Measurements from ENCODE around the gene NTSR1.

The NTSR1 gene

GRCh38 chr20:62799873-62800272 lies 91.2 kb downstream of the NTSR1 start:
- intact Hi-C loops (cut with DNase I), result no loop called here
- DNase-seq, result no peak

DNA sequence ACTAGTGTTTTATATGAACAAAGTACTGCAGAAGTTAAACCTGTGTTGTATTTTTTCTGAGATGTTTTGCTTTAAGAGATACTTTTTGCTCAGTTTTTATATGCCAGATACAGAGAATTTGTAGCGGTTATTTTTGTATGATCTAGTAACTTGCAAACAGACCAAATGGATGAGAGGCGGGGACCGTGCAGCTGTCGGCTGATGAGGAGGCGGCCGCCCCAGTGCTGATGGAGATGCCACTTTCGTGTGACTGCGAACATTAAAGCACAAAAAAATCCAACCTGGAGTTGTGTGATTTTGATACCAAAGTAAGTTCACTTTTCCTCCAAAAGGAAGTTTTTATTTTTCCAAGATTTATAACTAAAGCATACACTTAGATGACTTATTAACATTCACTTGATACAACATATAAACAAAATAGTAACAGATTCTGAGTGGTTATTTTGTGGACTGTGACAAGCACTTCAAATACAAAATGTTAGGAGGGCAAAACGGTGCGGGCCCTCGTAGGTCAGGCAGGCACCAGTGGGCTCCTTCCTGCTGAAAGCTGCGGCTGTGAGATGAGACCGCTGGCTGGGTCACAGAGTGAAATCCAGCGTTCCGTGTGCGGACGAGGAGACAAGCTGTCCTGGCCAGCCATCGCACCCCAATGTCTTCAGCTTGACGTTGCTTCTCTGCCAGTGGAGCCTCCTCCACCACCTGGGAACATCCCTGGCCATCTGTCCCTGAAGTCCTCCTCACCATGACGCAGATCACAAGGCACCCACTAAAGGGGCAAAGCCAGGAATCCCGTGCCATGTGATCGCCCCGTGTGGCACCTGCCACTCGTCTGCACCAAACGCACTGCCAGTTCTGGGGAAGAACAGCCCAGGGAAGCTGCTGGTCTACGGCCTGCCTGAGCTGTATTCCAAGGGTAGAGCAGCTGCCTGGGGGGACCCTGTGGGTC lies 92.0 kb downstream of the NTSR1 start:
- intact Hi-C loops (cut with DNase I), result no loop called here
- DNase-seq, result peak in 30 of 42 donors; percentile 45 to 89 (median 73)

GRCh38 chr20:62801284-62802010 lies 92.8 kb downstream of the NTSR1 start:
- intact Hi-C loops (cut with DNase I), result no loop called here
- no peak for DNase-seq

- peak in 2 of 42 donors; percentile 20 to 46 for DNase-seq
- intact Hi-C loops (cut with DNase I), result no loop called here
Measured at GRCh38 chr20:62802026-62802712, 93.5 kb downstream of the NTSR1 start.

DNA sequence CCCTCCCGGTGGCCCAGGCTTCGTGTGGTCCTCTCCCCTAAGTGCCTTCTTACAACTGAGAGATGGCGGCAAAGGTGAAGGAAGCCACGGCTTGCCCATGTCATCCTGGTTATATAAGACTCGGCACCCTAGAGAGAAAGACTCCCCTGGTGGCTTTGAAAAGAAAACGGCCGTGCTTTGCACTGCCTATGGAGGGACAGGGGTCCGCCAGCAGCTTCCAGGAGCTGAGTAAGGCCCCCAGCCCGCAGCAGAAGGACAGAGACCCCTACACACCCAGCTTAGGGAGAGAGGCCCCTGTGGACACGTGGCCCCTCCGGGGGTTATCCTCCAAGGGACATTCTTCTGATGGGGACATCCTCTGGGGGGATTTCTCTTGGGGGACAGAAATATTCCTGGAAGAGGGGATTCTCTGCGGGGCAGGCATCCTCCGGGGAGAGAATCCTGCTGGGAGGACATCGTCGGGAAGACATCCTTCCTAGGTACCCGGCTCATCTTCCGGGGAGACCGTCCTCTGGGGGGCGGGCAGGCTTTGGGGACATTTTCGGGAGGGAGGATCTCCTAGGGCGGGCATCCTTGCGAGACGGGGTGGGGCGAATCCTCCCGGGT lies 95.5 kb downstream of the NTSR1 start:
- intact Hi-C loops (cut with DNase I), result no loop called here
- peak in 3 of 42 donors; percentile 20 to 55 (median 34) for DNase-seq

- peak in 33 of 42 donors; percentile 51 to 84 (median 67) for DNase-seq
- intact Hi-C loops (cut with DNase I), result no loop called here
Measured at GRCh38 chr20:62804627-62805154, 96.1 kb downstream of the NTSR1 start, which contains the start of gene OGFR. OGFR (plus strand) TSS chr20:62804835; CDS start chr20:62804860, 25 bp downstream.

GRCh38 chr20:62805155-62805710 lies 96.6 kb downstream of the NTSR1 start:
- intact Hi-C loops (cut with DNase I), result no loop called here
- DNase-seq, result peak in 2 of 42 donors; percentile 42 to 54

DNA sequence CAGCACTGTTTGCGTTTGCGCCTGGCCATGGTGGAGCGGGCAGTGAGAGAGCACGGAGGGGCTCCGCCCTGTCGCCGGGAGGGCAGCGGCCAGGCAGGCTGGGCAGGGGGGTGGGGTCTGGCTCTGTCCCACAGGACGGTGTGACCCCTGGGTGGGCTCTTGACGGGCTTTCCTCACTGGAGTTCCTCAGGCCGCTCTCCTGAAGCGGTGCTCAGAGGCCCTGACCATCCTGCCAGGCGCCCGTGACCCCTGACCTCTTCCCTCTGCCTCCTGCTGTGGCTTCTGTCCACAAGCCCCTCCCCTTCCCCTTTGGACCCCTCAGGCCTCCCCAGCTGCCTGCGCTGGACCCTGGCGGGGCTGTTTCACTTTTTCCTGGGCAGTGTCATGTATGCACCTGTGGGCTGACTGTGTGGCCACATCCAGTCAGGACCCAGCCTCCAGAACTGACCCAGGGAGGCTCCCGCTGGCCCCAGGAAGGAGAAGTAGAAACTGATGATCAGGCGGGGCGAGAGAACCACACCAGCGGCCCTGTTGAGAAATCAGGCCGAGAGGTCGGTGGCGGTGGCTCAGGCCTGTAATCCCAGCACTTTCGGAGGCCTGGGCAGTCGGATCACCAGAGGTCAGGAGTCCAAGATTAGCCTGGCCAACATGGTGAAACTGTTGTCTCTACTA lies 97.2 kb downstream of the NTSR1 start:
- intact Hi-C loops (cut with DNase I), result no loop called here
- DNase-seq, result peak in 6 of 42 donors; percentile 25 to 57 (median 44)

DNA sequence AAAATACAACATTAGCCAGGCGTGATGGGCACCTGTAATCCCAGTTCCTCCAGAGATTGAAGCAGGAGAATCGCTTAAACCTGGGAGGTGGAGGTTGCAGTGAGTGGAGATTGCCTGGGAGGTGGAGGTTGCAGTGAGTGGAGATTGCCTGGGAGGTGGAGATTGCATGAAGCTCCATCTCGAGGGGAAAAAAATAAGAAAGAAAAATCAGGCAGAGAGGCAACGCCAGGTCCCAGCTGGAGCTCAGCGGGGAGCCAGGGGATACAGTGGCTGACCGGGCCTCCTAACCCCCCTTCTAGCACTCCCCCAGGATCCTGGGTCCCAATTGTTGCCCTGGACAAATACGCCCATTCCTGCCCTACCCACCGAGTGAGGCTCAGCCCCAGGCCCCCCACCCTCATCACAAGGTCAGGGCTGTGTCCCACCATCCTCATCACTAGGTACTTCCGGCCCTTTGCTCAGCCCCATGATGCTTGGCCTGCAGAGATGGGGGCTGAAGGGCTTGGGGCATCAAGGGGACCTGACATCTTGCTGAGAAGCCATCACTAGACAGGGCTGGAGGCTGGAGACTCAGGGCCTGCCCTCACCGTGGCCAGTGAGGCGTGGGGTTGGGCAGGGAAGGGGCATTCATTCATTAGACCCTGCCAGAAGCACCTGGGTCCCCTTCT lies 97.9 kb downstream of the NTSR1 start:
- intact Hi-C loops (cut with DNase I), result no loop called here
- DNase-seq, result peak in 1 of 42 donors; percentile 48

GRCh38 chr20:62807444-62808210 lies 99.0 kb downstream of the NTSR1 start:
- DNase-seq, result no peak
- intact Hi-C loops (cut with DNase I), result no loop called here

DNA sequence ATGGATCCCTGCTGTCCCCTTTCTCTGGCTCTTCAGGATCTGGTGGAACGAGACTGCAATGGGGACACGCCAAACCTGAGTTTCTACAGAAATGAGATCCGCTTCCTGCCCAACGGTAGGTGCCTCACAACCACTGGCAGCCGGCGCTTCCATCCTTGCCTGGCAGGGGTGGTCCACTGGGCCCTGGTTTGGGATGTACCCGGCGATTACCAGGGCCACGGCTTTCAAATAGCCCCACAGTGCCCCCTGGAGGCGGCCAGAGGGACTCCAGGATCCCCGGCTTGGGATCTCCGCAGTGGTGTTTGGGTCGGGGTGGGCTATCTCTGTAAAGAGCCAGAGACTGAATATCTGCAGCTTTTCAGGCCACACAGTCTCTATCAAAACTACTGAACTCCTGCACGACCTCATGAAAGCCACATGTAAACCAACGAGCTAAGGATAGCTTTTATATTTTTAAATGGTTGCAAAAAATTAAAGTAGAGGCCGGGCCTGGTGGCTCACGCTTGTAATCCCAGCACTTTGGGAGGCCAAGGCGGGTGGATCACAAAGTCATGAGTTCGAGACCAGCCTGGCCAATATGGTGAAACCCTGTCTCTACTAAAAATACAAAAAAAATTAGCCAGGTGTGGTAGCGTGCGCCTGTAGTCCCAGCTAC lies 99.7 kb downstream of the NTSR1 start:
- peak in 41 of 42 donors; percentile 61 to 92 (median 81) for DNase-seq
- intact Hi-C loops (cut with DNase I), result no loop called here

GRCh38 chr20:62809530-62810428 lies 101.1 kb downstream of the NTSR1 start:
- intact Hi-C loops (cut with DNase I), result loop anchor here (5.0 kb wide), 1 partner anchor 48 kb away; no protein-coding TSS in a partner anchor
- no peak for DNase-seq

DNA sequence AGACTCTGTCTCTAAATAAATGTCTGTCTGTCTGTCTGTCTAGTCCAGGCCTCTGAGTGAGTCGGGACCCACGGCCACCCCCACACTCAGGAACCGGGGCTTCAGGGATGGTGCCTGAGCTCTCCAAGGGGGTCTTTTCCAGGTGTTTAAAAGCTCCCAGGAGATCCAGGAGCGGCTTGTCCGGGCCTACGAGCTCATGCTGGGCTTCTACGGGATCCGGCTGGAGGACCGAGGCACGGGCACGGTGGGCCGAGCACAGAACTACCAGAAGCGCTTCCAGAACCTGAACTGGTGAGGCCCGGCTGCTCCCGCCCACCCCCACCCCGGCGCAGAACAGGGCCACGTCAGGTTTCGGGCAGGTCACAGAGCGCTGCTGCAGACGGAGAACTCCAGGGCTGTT lies 102.7 kb downstream of the NTSR1 start:
- DNase-seq, result no peak
- intact Hi-C loops (cut with DNase I), result loop anchor here (5.0 kb wide), 1 partner anchor 46 kb away; no protein-coding TSS in a partner anchor

DNA sequence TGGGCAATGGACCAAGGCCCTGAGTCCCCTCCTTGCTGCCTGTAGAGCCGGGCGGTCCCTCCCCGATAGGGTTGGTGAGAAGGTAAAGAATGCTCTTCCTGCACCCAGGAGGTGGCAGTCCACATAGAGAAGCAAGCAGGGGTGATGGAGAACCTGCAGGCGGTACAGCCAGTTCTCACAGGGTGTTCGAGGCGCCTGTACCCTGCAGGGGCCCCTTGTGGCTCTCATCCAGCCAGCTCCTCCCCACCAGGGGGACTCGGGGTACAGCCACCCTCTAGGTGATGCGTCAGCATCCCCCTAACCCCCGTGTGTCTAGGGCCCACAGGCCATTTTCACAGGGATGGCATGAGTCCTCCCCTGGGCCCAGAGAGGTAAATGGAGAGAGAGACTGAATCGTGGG lies 103.1 kb downstream of the NTSR1 start:
- no peak for DNase-seq
- intact Hi-C loops (cut with DNase I), result loop anchor here (5.0 kb wide), 1 partner anchor 46 kb away; no protein-coding TSS in a partner anchor
